K562 (cell line): ENCODE measurements around the gene NDP. TPM values are rescaled to one million over a fixed set of nuclear protein-coding genes. Genes with fewer than 3 reads are reported as not detected.

Experiments used
- CGGBP1 ChIP-seq: fragments of 250-450 bp; sonication (Bioruptor Pico); IDR thresholded peaks from 2 replicates; pipeline ENCODE4 v1.9.0; 2021; ENCODE audit warnings: mild to moderate bottlenecking
- ESRRB ChIP-seq: fragments of 250-450 bp; sonication (Bioruptor Pico); IDR thresholded peaks from 2 replicates; pipeline ENCODE4 v1.5.0; 2020; ENCODE audit warnings: mild to moderate bottlenecking, moderate library complexity, borderline replicate concordance
- FOXJ3 ChIP-seq: sonication (generic); formaldehyde crosslinking; IDR thresholded peaks from 2 replicates; pipeline ENCODE4 v1.4.0; 2020; ENCODE audit warnings: mild to moderate bottlenecking, missing genetic modification reagents
- FOXK1 ChIP-seq: sonication (generic); formaldehyde crosslinking; IDR thresholded peaks from 2 replicates; pipeline ENCODE4 v1.8.0; 2022; ENCODE audit warnings: missing genetic modification reagents, mild to moderate bottlenecking, borderline replicate concordance
- MTA1 ChIP-seq: fragments of 450-650 bp; IDR thresholded peaks from 2 replicates; pipeline ENCODE4 v1.6.1; 2017; ENCODE audit warnings: borderline replicate concordance
- SRSF9 ChIP-seq: fragments of 200-400 bp; formaldehyde crosslinking; IDR thresholded peaks from 2 replicates; pipeline ENCODE4 v1.6.1; 2017; ENCODE audit warnings: low read depth, low read length, borderline replicate concordance
- TCFL5 ChIP-seq: fragments of 250-450 bp; sonication (Bioruptor Pico); conservative IDR thresholded peaks from 2 replicates; pipeline ENCODE4 v1.6.1; 2021; ENCODE audit warnings: mild to moderate bottlenecking, moderate library complexity, matching md5 sums
- YBX1 ChIP-seq: fragments of 450-650 bp; IDR thresholded peaks from 2 replicates; pipeline ENCODE4 v1.7.1; 2016; ENCODE audit warnings: mild to moderate bottlenecking
- ZBTB5 ChIP-seq: fragments of 450-650 bp; IDR thresholded peaks from 2 replicates; pipeline ENCODE4 v1.6.1; 2017; ENCODE audit warnings: antibody characterized with exemption
- ZNF253 ChIP-seq: fragments of 250-450 bp; sonication (Bioruptor Pico); conservative IDR thresholded peaks from 2 replicates; pipeline ENCODE4 v1.6.1; 2021; ENCODE audit warnings: mild to moderate bottlenecking
- ZNF444 ChIP-seq: fragments of 250-450 bp; sonication (Bioruptor Pico); IDR thresholded peaks from 2 replicates; pipeline ENCODE4 v1.4.0; 2020; ENCODE audit warnings: mild to moderate bottlenecking, moderate library complexity
- polyA plus RNA-seq, 8 experiments: library from polyadenylated mRNA; depleted of rRNA in 4 of 8; stranded (reverse) in 5 of 8; unstranded in 3 of 8; fragments of >200 nt; fragmentation: Nextera tagmentation in 2 of 8; fragmentation: Illumina TruSeq in 1 of 8; extraction: Ambion mirVana in 2 of 8; extraction: Trizol in 1 of 8; gene quantifications; 2 replicates each; pipeline versions ENCODE4 v1.2.1 to v1.2.3, GENCODE V29; 2011 to 2014; ENCODE audit warnings: inconsistent platforms in 1 of 8, missing spikeins in 1 of 8
- total RNA-seq, 7 experiments: library from RNA; depleted of rRNA in 6 of 7; stranded (reverse); fragments of >200 nt in 6 of 7; fragmentation: Illumina TruSeq in 2 of 7; extraction: Trizol in 2 of 7; gene quantifications; 2 replicates each; pipeline versions ENCODE4 v1.2.1 to v1.2.3, GENCODE V29; 2011 to 2021; ENCODE audit warnings: low replicate concordance in 1 of 7
- TF ChIP-seq, protein P1 (sequence below): fragments of 250-450 bp; sonication (Bioruptor Pico); IDR thresholded peaks from 2 replicates; pipeline ENCODE4 v1.5.0; 2020; ENCODE audit warnings: mild to moderate bottlenecking, borderline replicate concordance

NDP gene
- total and polyA plus RNA-seq, 9 of the 15 experiments (the other 6 are each of a cell fraction or from before 2014, with no cell fraction given), result not detected

GRCh38 chrX:43971966-43972961 lies 926 bp downstream of the NDP start (continued):
- TF ChIP-seq ZBTB5 (no peak), YBX1 (no peak), ZNF444 (CRISPR knock-in tag) (no peak), MTA1 (no peak), ESRRB (CRISPR knock-in tag) (no peak), CGGBP1 (CRISPR knock-in tag) (no peak), ZNF253 (CRISPR knock-in tag) (no peak), FOXK1 (CRISPR knock-in tag) (no peak), TCFL5 (no peak), SRSF9 (no peak), FOXJ3 (no peak)
- TF ChIP-seq, protein P1, sequence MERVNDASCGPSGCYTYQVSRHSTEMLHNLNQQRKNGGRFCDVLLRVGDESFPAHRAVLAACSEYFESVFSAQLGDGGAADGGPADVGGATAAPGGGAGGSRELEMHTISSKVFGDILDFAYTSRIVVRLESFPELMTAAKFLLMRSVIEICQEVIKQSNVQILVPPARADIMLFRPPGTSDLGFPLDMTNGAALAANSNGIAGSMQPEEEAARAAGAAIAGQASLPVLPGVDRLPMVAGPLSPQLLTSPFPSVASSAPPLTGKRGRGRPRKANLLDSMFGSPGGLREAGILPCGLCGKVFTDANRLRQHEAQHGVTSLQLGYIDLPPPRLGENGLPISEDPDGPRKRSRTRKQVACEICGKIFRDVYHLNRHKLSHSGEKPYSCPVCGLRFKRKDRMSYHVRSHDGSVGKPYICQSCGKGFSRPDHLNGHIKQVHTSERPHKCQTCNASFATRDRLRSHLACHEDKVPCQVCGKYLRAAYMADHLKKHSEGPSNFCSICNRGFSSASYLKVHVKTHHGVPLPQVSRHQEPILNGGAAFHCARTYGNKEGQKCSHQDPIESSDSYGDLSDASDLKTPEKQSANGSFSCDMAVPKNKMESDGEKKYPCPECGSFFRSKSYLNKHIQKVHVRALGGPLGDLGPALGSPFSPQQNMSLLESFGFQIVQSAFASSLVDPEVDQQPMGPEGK (CRISPR knock-in tag), result no peak
